Neuronal stem cell (in vitro differentiated cells): ENCODE measurements around the gene KCNK10.

Source experiments
- DNase-seq: peaks from one replicate; pipeline ENCODE4 v3.0.0-alpha.2; 2013; ENCODE audit warnings: low spot score
- H2AFZ ChIP-seq: one replicate; pipeline ENCODE4 v1.6.1; 2013; ENCODE audit warnings: mild to moderate bottlenecking, low read length, inconsistent platforms
- H2AK5ac ChIP-seq: 2 replicates; pipeline ENCODE4 v1.6.1; 2013; ENCODE audit warnings: low read depth, mild to moderate bottlenecking, inconsistent platforms, low read length, moderate library complexity, mixed read lengths
- H2BK120ac ChIP-seq: 2 replicates; pipeline ENCODE4 v1.6.1; 2013; ENCODE audit warnings: low read depth, mild to moderate bottlenecking, inconsistent platforms, low read length, moderate library complexity, mixed read lengths
- H2BK12ac ChIP-seq: one replicate; pipeline ENCODE4 v1.6.1; 2013; ENCODE audit warnings: low read length, inconsistent platforms
- H2BK15ac ChIP-seq: 2 replicates; pipeline ENCODE4 v1.6.1; 2013; ENCODE audit warnings: mild to moderate bottlenecking, low read length, inconsistent platforms, mixed read lengths
- H2BK5ac ChIP-seq: one replicate; pipeline ENCODE4 v1.6.1; 2013; ENCODE audit warnings: inconsistent platforms, mild to moderate bottlenecking, low read length, moderate library complexity
- H3K14ac ChIP-seq: one replicate; pipeline ENCODE4 v1.6.1; 2013; ENCODE audit warnings: low read length, inconsistent platforms
- H3K18ac ChIP-seq: 2 replicates; pipeline ENCODE4 v1.6.1; 2013; ENCODE audit warnings: low read length, inconsistent platforms
- H3K23ac ChIP-seq: 2 replicates; pipeline ENCODE4 v1.6.1; 2013; ENCODE audit warnings: low read depth, mild to moderate bottlenecking, mixed read lengths, low read length, inconsistent platforms; ENCODE audit not compliant: poor library complexity
- H3K27ac ChIP-seq: replicated peaks from 3 replicates; pipeline ENCODE4 v1.5.1; 2013; ENCODE audit warnings: low read length, inconsistent platforms
- H3K27me3 ChIP-seq, 3 experiments: 2 replicates each; pipeline ENCODE4 v1.6.1; 2013; ENCODE audit warnings: low read length in 3 of 3, mild to moderate bottlenecking in 2 of 3, inconsistent platforms in 1 of 3, low read depth in 1 of 3, mixed read lengths in 1 of 3, moderate library complexity in 1 of 3; ENCODE audit not compliant: control insufficient read depth in 3 of 3, insufficient read depth in 3 of 3
- H3K36me3 ChIP-seq, 2 donors: replicated peaks in 1 of 2; 2 replicates each; pipeline ENCODE4 v1.6.1; 2013; ENCODE audit warnings: low read length in 2 of 2; ENCODE audit not compliant: control insufficient read depth in 2 of 2, insufficient read depth in 2 of 2
- H3K4ac ChIP-seq: 2 replicates; pipeline ENCODE4 v1.6.1; 2013; ENCODE audit warnings: inconsistent platforms, mild to moderate bottlenecking, low read length, moderate library complexity
- H3K4me1 ChIP-seq, 2 donors: 1 replicate in 1 of 2; 2 replicates in 1 of 2; pipeline ENCODE4 v1.6.1; 2013; ENCODE audit warnings: low read length in 2 of 2, low read depth in 1 of 2; ENCODE audit not compliant: control insufficient read depth in 2 of 2, insufficient read depth in 1 of 2
- H3K4me2 ChIP-seq: one replicate; pipeline ENCODE4 v1.6.1; 2013; ENCODE audit warnings: mild to moderate bottlenecking, low read length, inconsistent platforms; ENCODE audit not compliant: insufficient read depth, poor library complexity, severe bottlenecking
- H3K4me3 ChIP-seq, 2 donors: 2 replicates each; pipeline ENCODE4 v1.5.1; 2013; ENCODE audit warnings: low read length in 2 of 2, mild to moderate bottlenecking in 2 of 2, inconsistent platforms in 1 of 2, moderate library complexity in 1 of 2
- H3K79me1 ChIP-seq: one replicate; pipeline ENCODE4 v1.6.1; 2013; ENCODE audit warnings: low read depth, mild to moderate bottlenecking, inconsistent platforms, low read length, moderate library complexity
- H3K9ac ChIP-seq: one replicate; pipeline ENCODE4 v1.6.1; 2013; ENCODE audit warnings: mild to moderate bottlenecking, low read depth, low read length, inconsistent platforms; ENCODE audit not compliant: poor library complexity
- H3K9me3 ChIP-seq, 2 donors: replicated peaks in 1 of 2; 2 replicates each; pipeline versions ENCODE3 to v1.6.1; 2013; ENCODE audit warnings: low read length in 2 of 2, mild to moderate bottlenecking in 2 of 2, inconsistent platforms in 1 of 2, low read depth in 1 of 2, mixed read lengths in 1 of 2, moderate library complexity in 1 of 2; ENCODE audit not compliant: control insufficient read depth in 2 of 2, insufficient read depth in 1 of 2
- H4K8ac ChIP-seq: one replicate; pipeline ENCODE4 v1.6.1; 2013; ENCODE audit warnings: low read depth, mild to moderate bottlenecking, inconsistent platforms, low read length, moderate library complexity
- H4K91ac ChIP-seq: one replicate; pipeline ENCODE4 v1.6.1; 2013; ENCODE audit warnings: low read length, low read depth, mild to moderate bottlenecking, inconsistent platforms; ENCODE audit not compliant: poor library complexity
- WGBS, 2 donors: extraction: QIAGEN DNeasy Blood & Tissue Kit; methylation state at CpG; one replicate each; pipeline ENCODE4 v1.1.7; 2013; ENCODE audit warnings: missing lambda C conversion rate in 2 of 2, mixed read lengths in 1 of 2; ENCODE audit not compliant: insufficient read length in 2 of 2, insufficient replicate concordance in 1 of 2; ENCODE audit errors: extremely low coverage in 2 of 2; 5-methylcytosine and 5-hydroxymethylcytosine counted together

The KCNK10 gene

DNA sequence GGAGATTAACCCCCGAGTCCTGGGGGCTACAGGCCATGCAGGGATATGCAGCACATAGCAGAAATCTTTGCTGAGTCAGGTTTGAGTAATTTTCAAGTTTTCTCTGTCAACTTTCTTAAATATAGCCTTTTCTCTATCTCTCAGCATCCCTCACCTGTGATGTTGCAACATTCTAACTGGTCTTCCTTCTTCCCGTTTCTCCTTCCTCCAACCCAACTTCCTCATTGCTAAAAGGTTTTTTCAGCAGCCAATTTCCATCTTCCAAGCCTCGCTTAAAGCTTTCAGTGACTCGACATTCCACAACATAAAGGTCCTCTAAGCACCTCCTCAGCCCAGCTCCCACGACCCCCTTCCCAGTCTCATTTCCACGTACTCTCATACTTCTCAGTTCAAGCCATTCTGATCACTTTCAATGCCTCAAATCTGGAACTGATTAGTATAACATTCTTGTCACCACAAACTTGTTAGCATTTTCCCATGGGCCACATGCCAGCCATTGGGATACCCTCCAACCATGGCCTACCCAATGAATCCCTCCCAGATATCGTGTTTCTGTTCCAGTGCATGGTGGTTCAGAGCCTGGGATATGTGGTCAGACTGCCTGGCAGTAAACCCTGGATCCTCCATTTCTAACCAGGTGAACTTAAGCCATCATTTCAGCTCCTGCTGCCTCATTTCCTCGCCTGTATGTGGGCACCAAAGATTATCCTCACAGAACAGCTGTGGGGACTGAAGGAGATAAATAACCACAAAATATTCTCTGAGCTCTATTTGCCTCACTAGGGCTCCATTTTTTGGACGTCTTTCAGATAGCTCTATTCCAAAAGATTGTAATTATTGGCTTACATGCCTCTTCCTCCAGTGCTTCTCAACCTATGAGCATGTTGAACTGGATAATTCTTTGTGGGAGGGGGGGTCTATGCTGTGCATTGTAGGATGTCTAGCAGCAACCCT is 65.8 kb downstream of the KCNK10 start:
- Histone ChIP-seq H3K4me2 (no peak overlapping the region), H2BK12ac (no peak overlapping the region), H3K27me3 (no peaks in the 10 kb centered on the region), H2AK5ac (no peak overlapping the region), H4K8ac (no peak overlapping the region), H3K4me3 (no peak overlapping the region), H3K23ac (no peak overlapping the region), H2BK120ac (no peak overlapping the region), H3K9me3 (no peaks in the 10 kb centered on the region), H2AFZ (no peak overlapping the region), H3K14ac (no peak overlapping the region), H3K79me1 (no peaks in the 10 kb centered on the region), H3K9ac (no peak overlapping the region), H3K4ac (no peak overlapping the region), H4K91ac (no peak overlapping the region), H3K18ac (no peak overlapping the region), H3K27ac (no peak overlapping the region), H2BK5ac (no peak overlapping the region), H3K4me1 (peaks cover 4 to 15% of the 10 kb centered on the region in 2 donors), H2BK15ac (no peak overlapping the region), H3K36me3 (peaks cover 3 to 12% of the 10 kb centered on the region in 2 donors)
- WGBS, 2 donors, result no CpG with 5 or more reads among the region's 9 CpGs
- no peak for DNase-seq

DNA sequence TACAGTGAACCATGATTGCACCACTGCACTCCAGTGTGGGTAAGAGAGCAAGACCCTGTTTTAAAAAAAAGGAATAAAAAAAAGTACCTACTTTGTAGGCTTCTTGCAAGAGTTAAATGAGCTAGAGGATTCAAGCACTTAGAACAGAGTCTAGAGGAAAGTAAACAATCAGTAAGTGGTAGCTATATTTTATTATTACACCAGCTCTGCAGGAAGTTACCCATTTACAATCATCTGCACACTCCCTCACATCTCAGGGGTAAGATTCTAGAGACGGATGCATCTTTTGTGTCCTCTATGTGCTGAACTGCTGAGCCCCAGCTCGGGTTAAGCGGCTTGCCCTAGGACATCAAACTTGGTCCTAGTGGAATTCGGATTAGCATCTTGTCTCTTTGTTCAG is 67.3 kb downstream of the KCNK10 start:
- H2BK5ac ChIP-seq, result no peak overlapping the region
- peaks cover 3 to 9% of the 10 kb centered on the region in 2 donors for H3K36me3 ChIP-seq
- H3K14ac ChIP-seq, result no peak overlapping the region
- no peak overlapping the region for H2AK5ac ChIP-seq
- peaks cover 5 to 15% of the 10 kb centered on the region in 2 donors for H3K4me1 ChIP-seq
- no peak overlapping the region for H3K23ac ChIP-seq
- no peak overlapping the region for H3K18ac ChIP-seq
- no peak for DNase-seq
- H2BK12ac ChIP-seq, result no peak overlapping the region
- WGBS, 2 donors, result no CpG with 5 or more reads among the region's 4 CpGs
- no peaks in the 10 kb centered on the region for H3K9me3 ChIP-seq
- no peak overlapping the region for H2BK120ac ChIP-seq
- no peak overlapping the region for H2AFZ ChIP-seq
- no peak overlapping the region for H3K4ac ChIP-seq
- no peak overlapping the region for H3K9ac ChIP-seq
- H2BK15ac ChIP-seq, result no peak overlapping the region
- H4K91ac ChIP-seq, result no peak overlapping the region
- no peak overlapping the region for H3K4me2 ChIP-seq
- no peak overlapping the region for H4K8ac ChIP-seq
- H3K79me1 ChIP-seq, result no peaks in the 10 kb centered on the region
- H3K27me3 ChIP-seq, result no peaks in the 10 kb centered on the region
- no peak overlapping the region for H3K4me3 ChIP-seq
- no peak overlapping the region for H3K27ac ChIP-seq

DNA sequence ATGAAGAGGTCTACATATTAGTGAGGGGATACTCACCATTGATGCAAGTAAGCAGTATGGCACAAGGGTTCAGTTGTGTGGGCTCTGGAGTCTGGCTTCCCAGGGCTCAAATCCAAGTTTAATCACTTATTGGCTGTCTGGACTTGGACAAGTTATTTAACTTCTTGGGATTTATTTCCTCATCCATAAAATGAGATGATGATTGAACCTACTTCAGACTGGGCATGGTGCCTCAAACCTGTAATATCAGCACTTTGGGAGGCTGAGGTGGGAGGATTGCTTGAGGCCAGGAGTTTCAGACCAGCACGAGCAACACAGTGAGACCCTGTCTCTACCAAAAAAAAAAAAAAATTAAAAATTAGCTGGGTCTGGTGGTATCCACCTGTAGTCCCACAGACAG is 67.9 kb downstream of the KCNK10 start:
- Histone ChIP-seq H3K9ac (no peak overlapping the region), H3K14ac (no peak overlapping the region), H3K4ac (no peak overlapping the region), H2AFZ (no peak overlapping the region), H3K9me3 (no peaks in the 10 kb centered on the region), H2BK120ac (no peak overlapping the region), H2AK5ac (no peak overlapping the region), H2BK5ac (no peak overlapping the region), H3K18ac (no peak overlapping the region), H3K4me2 (no peak overlapping the region), H3K4me1 (peaks cover 5 to 15% of the 10 kb centered on the region in 2 donors), H4K91ac (no peak overlapping the region), H2BK12ac (no peak overlapping the region), H3K36me3 (peaks cover 3 to 5% of the 10 kb centered on the region in 2 donors), H3K27me3 (no peaks in the 10 kb centered on the region), H3K23ac (no peak overlapping the region), H3K27ac (no peak overlapping the region), H2BK15ac (no peak overlapping the region), H4K8ac (no peak overlapping the region), H3K79me1 (no peaks in the 10 kb centered on the region), H3K4me3 (no peak overlapping the region)
- no CpG with 5 or more reads among the region's 1 CpG for WGBS, 2 donors
- DNase-seq, result no peak

DNA sequence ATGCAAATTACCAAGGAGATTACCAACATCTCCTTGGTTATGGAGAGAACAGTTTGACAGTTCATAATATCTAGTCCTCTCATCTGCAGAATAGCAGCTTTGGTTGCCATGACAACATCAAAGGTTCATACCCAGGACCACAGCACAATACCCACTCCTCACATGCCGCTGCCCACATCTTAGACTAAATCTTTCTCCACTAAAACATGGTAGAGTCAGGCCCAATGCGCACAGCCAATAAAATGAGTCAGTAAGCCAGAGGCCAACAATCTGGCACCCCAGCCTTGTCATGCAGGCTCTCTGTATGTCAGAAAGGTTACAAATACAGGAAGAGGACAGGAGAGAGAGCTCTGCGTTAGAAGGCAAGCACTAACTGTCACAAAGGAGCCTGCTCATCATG is 70.6 kb downstream of the KCNK10 start:
- no peak overlapping the region for H2AFZ ChIP-seq

More for the DNA sequence above, 70.6 kb downstream of the KCNK10 start:
- Histone ChIP-seq H4K91ac (no peak overlapping the region), H2AK5ac (no peak overlapping the region), H3K79me1 (no peaks in the 10 kb centered on the region), H2BK15ac (no peak overlapping the region), H2BK5ac (no peak overlapping the region), H3K27me3 (no peaks in the 10 kb centered on the region), H3K9ac (no peak overlapping the region), H3K4me2 (no peak overlapping the region), H3K4me1 (peaks cover 5 to 15% of the 10 kb centered on the region in 2 donors), H2BK120ac (no peak overlapping the region), H3K14ac (no peak overlapping the region), H4K8ac (no peak overlapping the region), H3K4me3 (no peak overlapping the region), H3K27ac (no peak overlapping the region), H3K9me3 (no peaks in the 10 kb centered on the region), H3K23ac (no peak overlapping the region), H3K36me3 (peaks cover 0 to 3% of the 10 kb centered on the region in 2 donors), H2BK12ac (no peak overlapping the region), H3K4ac (no peak overlapping the region), H3K18ac (no peak overlapping the region)
- DNase-seq, result no peak
- WGBS, 2 donors, result no CpG with 5 or more reads among the region's 3 CpGs
